ENCODE data around the gene CCDC154. TPM values are rescaled to one million over a fixed set of nuclear protein-coding genes. Genes with fewer than 3 reads are reported as not detected.

CCDC154 gene
- total RNA-seq, 1 experiment from 2014 or later: 3.2 TPM

- no peak overlapping the region for H3K27ac Mint-ChIP-seq (ENCODE audit: unreplicated experiment)
- H3K27me3 Mint-ChIP-seq (ENCODE audit: unreplicated experiment): no peaks in the 10 kb centered on the region
- H3K4me1 Mint-ChIP-seq (ENCODE audit: low read depth, unreplicated experiment): no peaks in the 10 kb centered on the region
- H3K4me3 Mint-ChIP-seq (ENCODE audit: low read depth, unreplicated experiment): no peak overlapping the region
- peaks cover 20% of the 10 kb centered on the region for H3K36me3 Mint-ChIP-seq (ENCODE audit: insufficient read depth, unreplicated experiment)
- CTCF ChIA-PET: no interaction called here
- intact Hi-C loops (cut with micrococcal nuclease; ENCODE audit: unreplicated experiment): no loop called here
- no peaks in the 10 kb centered on the region for H3K9me3 Mint-ChIP-seq (ENCODE audit: low read depth, unreplicated experiment)
- DNase-seq: no peak
- BruUV-seq (replicated peaks): no TSS peak
- no peak for TF ChIP-seq CTCF (IDR thresholded peaks at IDR 0.05; ENCODE audit: unreplicated experiment)
These were observed 46.0 kb downstream of the CCDC154 start for GRCh38 chr16:1398351-1398750.

- TF ChIP-seq CTCF (IDR thresholded peaks at IDR 0.05; ENCODE audit: unreplicated experiment): no peak
- H3K4me1 Mint-ChIP-seq (ENCODE audit: low read depth, unreplicated experiment): no peaks in the 10 kb centered on the region
- CTCF ChIA-PET: no interaction called here
- intact Hi-C loops (cut with micrococcal nuclease; ENCODE audit: unreplicated experiment): no loop called here
- H3K27me3 Mint-ChIP-seq (ENCODE audit: unreplicated experiment): no peaks in the 10 kb centered on the region
- H3K9me3 Mint-ChIP-seq (ENCODE audit: low read depth, unreplicated experiment): no peaks in the 10 kb centered on the region
- H3K36me3 Mint-ChIP-seq (ENCODE audit: insufficient read depth, unreplicated experiment): peaks cover 23% of the 10 kb centered on the region
- DNase-seq: no peak
- H3K4me3 Mint-ChIP-seq (ENCODE audit: low read depth, unreplicated experiment): no peak overlapping the region
- H3K27ac Mint-ChIP-seq (ENCODE audit: unreplicated experiment): no peak overlapping the region
- BruUV-seq (replicated peaks): no TSS peak
These were observed 46.6 kb downstream of the CCDC154 start for GRCh38 chr16:1397779-1398178.

- Mint-ChIP-seq H3K27me3 (ENCODE audit: unreplicated experiment) (no peaks in the 10 kb centered on the region), H3K9me3 (ENCODE audit: low read depth, unreplicated experiment) (no peaks in the 10 kb centered on the region), H3K4me1 (ENCODE audit: low read depth, unreplicated experiment) (no peaks in the 10 kb centered on the region), H3K4me3 (ENCODE audit: low read depth, unreplicated experiment) (no peak overlapping the region), H3K27ac (ENCODE audit: unreplicated experiment) (no peak overlapping the region), H3K36me3 (ENCODE audit: insufficient read depth, unreplicated experiment) (peaks cover 18% of the 10 kb centered on the region)
- no TSS peak for BruUV-seq (replicated peaks)
- DNase-seq: no peak
- CTCF ChIA-PET: no interaction called here
- intact Hi-C loops (cut with micrococcal nuclease; ENCODE audit: unreplicated experiment): no loop called here
- TF ChIP-seq CTCF (IDR thresholded peaks at IDR 0.05; ENCODE audit: unreplicated experiment): no peak
These were observed 48.8 kb downstream of the CCDC154 start for GRCh38 chr16:1395444-1396031.

GRCh38 chr16:1394367-1394951 lies 49.9 kb downstream of the CCDC154 start:
- no peaks in the 10 kb centered on the region for H3K27me3 Mint-ChIP-seq (ENCODE audit: unreplicated experiment)

More at GRCh38 chr16:1394367-1394951, 49.9 kb downstream of the CCDC154 start:
- TF ChIP-seq CTCF (IDR thresholded peaks at IDR 0.05; ENCODE audit: unreplicated experiment): no peak
- Mint-ChIP-seq H3K9me3 (ENCODE audit: low read depth, unreplicated experiment) (no peaks in the 10 kb centered on the region), H3K27ac (ENCODE audit: unreplicated experiment) (no peak overlapping the region), H3K36me3 (ENCODE audit: insufficient read depth, unreplicated experiment) (peaks cover 18% of the 10 kb centered on the region), H3K4me3 (ENCODE audit: low read depth, unreplicated experiment) (no peak overlapping the region), H3K4me1 (ENCODE audit: low read depth, unreplicated experiment) (no peaks in the 10 kb centered on the region)
- DNase-seq: no peak
- BruUV-seq (replicated peaks): no TSS peak
- intact Hi-C loops (cut with micrococcal nuclease; ENCODE audit: unreplicated experiment): no loop called here
- CTCF ChIA-PET: no interaction called here

Data from Calu3 (cell line).